Neural crest cell (in vitro differentiated cells): ENCODE results near the gene IGFL4. TPM values are rescaled to one million over a fixed set of nuclear protein-coding genes. Genes with fewer than 3 reads are reported as not detected.

Source experiments
- DNase-seq: peaks from one replicate; pipeline ENCODE4 v3.0.0; 2021; ENCODE audit warnings: low read depth, mixed read lengths, low spot score
- H3K27ac Mint-ChIP-seq: one replicate; pipeline ENCODE4 v1.8.0; 2021; ENCODE audit warnings: mild to moderate bottlenecking, mixed read lengths; ENCODE audit not compliant: unreplicated experiment
- H3K27me3 Mint-ChIP-seq: 2 replicates; pipeline ENCODE4 v1.8.0; 2021; ENCODE audit warnings: low read depth, mild to moderate bottlenecking, mixed read lengths
- H3K36me3 Mint-ChIP-seq: 2 replicates; pipeline ENCODE4 v1.8.0; 2021; ENCODE audit warnings: low read depth, mild to moderate bottlenecking, mixed read lengths
- H3K4me1 Mint-ChIP-seq: 2 replicates; pipeline ENCODE4 v1.8.0; 2021; ENCODE audit warnings: mixed read lengths
- H3K4me3 Mint-ChIP-seq: one replicate; pipeline ENCODE4 v1.8.0; 2021; ENCODE audit warnings: mild to moderate bottlenecking, mixed read lengths
- H3K9me3 Mint-ChIP-seq: 2 replicates; pipeline ENCODE4 v1.8.0; 2021; ENCODE audit warnings: mixed read lengths
- total RNA-seq: library from RNA; stranded (reverse); gene quantifications from 2 replicates; pipeline ENCODE4 v1.2.1, GENCODE V29; 2021
- TF ChIP-seq, protein P1 (sequence below): fragments of 200-600 bp; sonication (generic); conservative IDR thresholded peaks from 2 replicates; pipeline ENCODE4 v1.5.0; 2021; ENCODE audit warnings: antibody characterized with exemption, mild to moderate bottlenecking

Gene IGFL4
- total RNA-seq, 1 donor from 2014 or later = 0.70 TPM

DNA sequence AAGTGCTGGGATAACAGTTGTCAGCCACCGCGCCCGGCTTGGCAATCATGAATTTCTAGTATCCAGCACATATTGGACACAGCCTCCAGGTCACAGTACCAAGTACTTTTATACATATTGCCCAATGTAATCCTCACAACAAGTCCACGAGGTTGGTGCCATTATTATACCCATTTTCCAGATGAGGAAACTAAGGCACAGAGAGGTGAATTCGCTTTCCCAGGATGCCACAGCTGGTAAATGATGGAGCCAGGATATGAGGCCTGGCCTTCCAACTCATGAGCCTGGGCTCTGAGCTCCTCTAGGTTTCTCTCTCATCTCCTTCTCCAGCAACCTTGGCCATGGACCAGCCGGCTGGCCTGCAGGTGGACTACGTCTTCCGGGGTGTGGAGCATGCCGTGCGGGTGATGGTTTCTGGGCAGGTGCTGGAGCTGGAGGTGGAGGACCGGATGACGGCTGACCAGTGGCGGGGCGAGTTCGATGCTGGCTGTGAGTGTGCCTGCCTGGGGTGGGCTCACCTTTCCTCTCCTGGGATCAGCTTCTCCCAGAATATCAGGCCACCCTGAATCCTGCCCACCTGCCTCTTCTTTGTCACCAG, 38.0 kb downstream of the IGFL4 start:
- Mint-ChIP-seq H3K27me3 (peaks cover 30% of the 10 kb centered on the region), H3K27ac (no peak overlapping the region), H3K36me3 (no peaks in the 10 kb centered on the region), H3K9me3 (no peaks in the 10 kb centered on the region), H3K4me3 (no peak overlapping the region), H3K4me1 (peaks cover 30% of the 10 kb centered on the region)
- TF ChIP-seq, protein P1, sequence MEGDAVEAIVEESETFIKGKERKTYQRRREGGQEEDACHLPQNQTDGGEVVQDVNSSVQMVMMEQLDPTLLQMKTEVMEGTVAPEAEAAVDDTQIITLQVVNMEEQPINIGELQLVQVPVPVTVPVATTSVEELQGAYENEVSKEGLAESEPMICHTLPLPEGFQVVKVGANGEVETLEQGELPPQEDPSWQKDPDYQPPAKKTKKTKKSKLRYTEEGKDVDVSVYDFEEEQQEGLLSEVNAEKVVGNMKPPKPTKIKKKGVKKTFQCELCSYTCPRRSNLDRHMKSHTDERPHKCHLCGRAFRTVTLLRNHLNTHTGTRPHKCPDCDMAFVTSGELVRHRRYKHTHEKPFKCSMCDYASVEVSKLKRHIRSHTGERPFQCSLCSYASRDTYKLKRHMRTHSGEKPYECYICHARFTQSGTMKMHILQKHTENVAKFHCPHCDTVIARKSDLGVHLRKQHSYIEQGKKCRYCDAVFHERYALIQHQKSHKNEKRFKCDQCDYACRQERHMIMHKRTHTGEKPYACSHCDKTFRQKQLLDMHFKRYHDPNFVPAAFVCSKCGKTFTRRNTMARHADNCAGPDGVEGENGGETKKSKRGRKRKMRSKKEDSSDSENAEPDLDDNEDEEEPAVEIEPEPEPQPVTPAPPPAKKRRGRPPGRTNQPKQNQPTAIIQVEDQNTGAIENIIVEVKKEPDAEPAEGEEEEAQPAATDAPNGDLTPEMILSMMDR = no peak
- no peak for DNase-seq

GRCh38 chr19:46000491-46001246, 40.1 kb downstream of the IGFL4 start:
- H3K36me3 Mint-ChIP-seq = no peaks in the 10 kb centered on the region
- no peak overlapping the region for H3K27ac Mint-ChIP-seq
- H3K27me3 Mint-ChIP-seq = peaks cover 30% of the 10 kb centered on the region
- peaks cover 29% of the 10 kb centered on the region for H3K4me1 Mint-ChIP-seq
- no peaks in the 10 kb centered on the region for H3K9me3 Mint-ChIP-seq
- TF ChIP-seq, protein P1 = no peak
- DNase-seq = no peak
- H3K4me3 Mint-ChIP-seq = peak overlapping the region; percentile 82

DNA sequence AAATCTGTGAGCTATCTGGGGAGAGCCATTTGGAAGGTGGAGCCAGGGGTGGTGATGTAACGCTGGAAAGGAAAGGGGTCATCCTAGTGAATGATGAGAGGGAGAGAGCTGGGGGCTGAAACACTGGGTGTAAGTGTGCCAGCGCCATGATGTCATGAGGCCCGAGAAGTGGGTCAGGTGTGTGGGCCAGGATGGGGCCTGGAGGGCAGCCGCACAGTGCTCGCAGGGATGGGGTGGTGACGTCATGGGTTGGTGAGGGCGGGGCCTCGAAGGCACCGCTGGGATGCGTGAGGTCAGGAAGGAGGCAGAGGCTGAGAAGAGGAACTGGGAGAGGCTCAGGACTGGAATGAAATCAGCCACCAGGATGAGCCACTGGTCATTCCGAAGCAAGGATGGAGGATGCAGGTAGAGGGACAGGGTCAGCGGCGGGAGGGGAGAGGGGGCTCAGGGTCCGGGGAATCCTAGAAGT, 41.1 kb downstream of the IGFL4 start:
- peaks cover 29% of the 10 kb centered on the region for H3K4me1 Mint-ChIP-seq
- no peaks in the 10 kb centered on the region for H3K36me3 Mint-ChIP-seq
- H3K27me3 Mint-ChIP-seq = peaks cover 30% of the 10 kb centered on the region
- DNase-seq = no peak
- peak overlapping the region; percentile 82 for H3K4me3 Mint-ChIP-seq
- TF ChIP-seq, protein P1 = no peak
- H3K27ac Mint-ChIP-seq = no peak overlapping the region
- no peaks in the 10 kb centered on the region for H3K9me3 Mint-ChIP-seq

DNA sequence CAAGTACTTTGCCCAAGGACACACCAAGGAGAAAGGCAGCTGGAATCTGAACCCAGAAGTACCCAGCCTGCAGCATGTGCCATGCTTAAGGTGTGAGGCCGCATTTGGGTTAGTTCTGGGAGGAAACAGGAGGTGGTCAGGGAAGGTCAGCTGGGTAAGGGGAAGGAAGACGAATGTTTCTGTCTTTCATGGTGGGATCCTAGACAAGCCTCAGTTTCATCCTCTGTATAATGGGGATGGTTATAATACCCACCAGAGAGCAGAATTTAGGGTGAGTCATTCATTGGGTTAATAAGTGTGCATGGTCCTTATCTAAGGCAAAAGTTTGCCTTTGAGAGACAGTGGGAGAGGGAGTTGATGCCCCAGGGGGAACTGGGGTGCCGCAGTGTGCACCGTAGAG, 42.0 kb downstream of the IGFL4 start:
- no peak for DNase-seq
- H3K4me3 Mint-ChIP-seq = peak overlapping the region; percentile 82
- H3K27ac Mint-ChIP-seq = no peak overlapping the region
- no peaks in the 10 kb centered on the region for H3K36me3 Mint-ChIP-seq
- TF ChIP-seq, protein P1 = no peak
- H3K27me3 Mint-ChIP-seq = peaks cover 30% of the 10 kb centered on the region
- H3K4me1 Mint-ChIP-seq = peaks cover 29% of the 10 kb centered on the region
- no peaks in the 10 kb centered on the region for H3K9me3 Mint-ChIP-seq

DNA sequence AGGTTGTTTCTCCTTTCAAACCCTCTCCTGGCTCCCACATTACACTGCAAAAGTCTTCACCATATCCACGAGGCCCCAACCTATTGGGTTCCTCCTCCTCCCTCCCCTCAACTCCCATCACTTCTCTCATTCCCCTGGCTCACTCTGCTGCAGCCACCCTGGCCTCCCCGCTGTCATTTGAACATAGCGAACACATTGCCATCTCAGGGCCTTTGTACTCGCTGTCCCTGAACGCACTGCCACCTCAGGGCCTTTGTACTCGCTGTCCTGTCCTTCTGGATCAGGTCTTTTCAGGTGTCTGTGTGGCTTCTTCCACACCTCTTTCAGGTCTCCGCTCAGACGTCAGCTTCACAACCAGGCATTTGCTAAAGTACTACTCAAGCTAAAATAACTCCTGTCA, 43.9 kb downstream of the IGFL4 start:
- Mint-ChIP-seq H3K4me3 (no peak overlapping the region), H3K4me1 (peaks cover 29% of the 10 kb centered on the region), H3K27me3 (peaks cover 30% of the 10 kb centered on the region), H3K9me3 (no peaks in the 10 kb centered on the region), H3K27ac (no peak overlapping the region), H3K36me3 (no peaks in the 10 kb centered on the region)
- TF ChIP-seq, protein P1 = no peak
- DNase-seq = no peak
